OCI-LY7 (cell line): ENCODE measurements around the gene ZNF185. TPM values are rescaled to one million over a fixed set of nuclear protein-coding genes. Genes with fewer than 3 reads are reported as not detected.

Experiments
- BruUV-seq: library from RNA; stranded (reverse); fragments of 400-500 nt; replicated peaks from 2 replicates; lab custom pipeline; 2021; lab: Mats Ljungman, UMichigan
- CTCF ChIA-PET: fragments of 300-600 bp; sonication (Branson Sonifier 250); formaldehyde crosslinking; loops from one replicate; lab custom pipeline; 2022; ENCODE audit warnings: antibody characterized with exemption; ENCODE audit not compliant: unreplicated experiment; lab: Charles Lee
- POLR2A ChIA-PET: fragments of 300-600 bp; sonication (Branson Sonifier 250); formaldehyde crosslinking; loops from one replicate; lab custom pipeline; 2022; ENCODE audit warnings: antibody characterized with exemption; lab: Charles Lee
- DNase-seq: peaks from one replicate; pipeline ENCODE4 v3.0.0-alpha.2; 2015; ENCODE audit warnings: low spot score
- H2AFZ ChIP-seq: fragments of 200-600 bp; sonication (generic), shearing (Covaris generic); 2 replicates; pipeline ENCODE4 v1.6.1; 2014; ENCODE audit warnings: mild to moderate bottlenecking, antibody characterized with exemption, low read length, moderate library complexity
- H3K27ac ChIP-seq: fragments of 200-600 bp; sonication (generic); 2 replicates; pipeline ENCODE4 v1.5.1; 2014; ENCODE audit warnings: mixed run types, low read depth, mild to moderate bottlenecking, moderate library complexity, low read length, inconsistent platforms; ENCODE audit not compliant: poor library complexity, severe bottlenecking
- H3K36me3 ChIP-seq: fragments of 200-600 bp; sonication (generic); 2 replicates; pipeline ENCODE4 v1.6.1; 2014; ENCODE audit warnings: mild to moderate bottlenecking, antibody characterized with exemption, low read length, moderate library complexity, mixed read lengths; ENCODE audit not compliant: insufficient read depth
- H3K4me1 ChIP-seq: fragments of 200-600 bp; sonication (generic); 2 replicates; pipeline ENCODE4 v1.5.1; 2014; ENCODE audit warnings: mild to moderate bottlenecking, low read length; ENCODE audit not compliant: insufficient read depth, poor library complexity, severe bottlenecking
- H3K4me2 ChIP-seq: fragments of 200-600 bp; sonication (generic); 2 replicates; pipeline ENCODE4 v1.6.1; 2014; ENCODE audit warnings: mild to moderate bottlenecking, low read length
- H3K4me3 ChIP-seq: fragments of 200-600 bp; sonication (generic); 2 replicates; pipeline ENCODE4 v1.5.1; 2014; ENCODE audit warnings: mild to moderate bottlenecking, low read depth, low read length; ENCODE audit not compliant: poor library complexity, severe bottlenecking
- H3K79me2 ChIP-seq: fragments of 200-600 bp; sonication (generic); 2 replicates; pipeline ENCODE4 v1.6.1; 2016; ENCODE audit warnings: low read depth, mild to moderate bottlenecking, low read length, moderate library complexity, mixed read lengths; ENCODE audit not compliant: insufficient read depth
- H3K9me2 ChIP-seq: fragments of 200-600 bp; sonication (generic); 2 replicates; pipeline ENCODE4 v1.6.1; 2016; ENCODE audit warnings: mild to moderate bottlenecking, low read length, mixed read lengths; ENCODE audit not compliant: insufficient read depth
- H3K9me3 ChIP-seq: fragments of 200-600 bp; sonication (generic); 2 replicates; pipeline ENCODE4 v1.6.1; 2014; ENCODE audit warnings: mild to moderate bottlenecking, mixed run types, low read length, mixed read lengths
- H4K20me1 ChIP-seq: fragments of 200-600 bp; sonication (generic); 2 replicates; pipeline ENCODE4 v1.6.1; 2014; ENCODE audit warnings: mild to moderate bottlenecking, antibody characterized with exemption, low read length, moderate library complexity, mixed read lengths; ENCODE audit not compliant: insufficient read depth
- CTCF ChIP-seq: fragments of 200-600 bp; sonication (generic); conservative IDR thresholded peaks from 2 replicates; pipeline ENCODE4 v1.5.1; 2014; ENCODE audit warnings: mild to moderate bottlenecking, antibody characterized with exemption, low read length, moderate library complexity, mixed read lengths
- EZH2phosphoT487 ChIP-seq: fragments of 200-600 bp; sonication (generic); IDR thresholded peaks from 2 replicates; pipeline ENCODE4 v1.6.1; 2018; ENCODE audit warnings: low read depth, borderline replicate concordance, mild to moderate bottlenecking, mixed run types, antibody characterized with exemption, low read length, moderate library complexity, mixed read lengths
- intact Hi-C: fragments of 100-400 bp; cut with micrococcal nuclease; formaldehyde crosslinking; loops from one replicate; pipeline ENCODE4 v1.10.0; 2022; ENCODE audit not compliant: unreplicated experiment
- total RNA-seq, 2 experiments: library from RNA; depleted of rRNA in 1 of 2; stranded (reverse); fragments of >200 nt in 1 of 2; shearing (Covaris generic) in 1 of 2; gene quantifications; 2 replicates each; pipeline ENCODE4 v1.2.3, GENCODE V29; 2014 to 2022

Gene ZNF185
- total RNA-seq, 2 experiments from 2014 or later = 0.73 to 21.3 TPM

- no peak overlapping the region for H3K4me3 ChIP-seq
- H3K4me2 ChIP-seq = no peak overlapping the region
- no peak for DNase-seq
- H3K79me2 ChIP-seq = no peaks in the 10 kb centered on the region
- TF ChIP-seq EZH2phosphoT487 = no peak
- TF ChIP-seq CTCF = no peak
- H3K4me1 ChIP-seq = no peaks in the 10 kb centered on the region
- ChIA-PET CTCF (no interaction called here), POLR2A (no interaction called here)
- no peak overlapping the region for H3K27ac ChIP-seq
- no peak overlapping the region for H2AFZ ChIP-seq
- intact Hi-C loops = no loop called here
- H3K36me3 ChIP-seq = no peaks in the 10 kb centered on the region
- BruUV-seq = no TSS peak
- H3K9me3 ChIP-seq = no peaks in the 10 kb centered on the region
- no peaks in the 10 kb centered on the region for H3K9me2 ChIP-seq
- H4K20me1 ChIP-seq = no peaks in the 10 kb centered on the region
Observed at GRCh38 chrX:152893980-152894610, 3.8 kb upstream of the ZNF185 start.

- Histone ChIP-seq H3K27ac (no peak overlapping the region), H3K4me3 (no peak overlapping the region), H4K20me1 (no peaks in the 10 kb centered on the region), H3K36me3 (no peaks in the 10 kb centered on the region), H3K79me2 (no peaks in the 10 kb centered on the region), H3K9me2 (no peaks in the 10 kb centered on the region), H3K4me1 (no peaks in the 10 kb centered on the region), H3K9me3 (no peaks in the 10 kb centered on the region), H3K4me2 (no peak overlapping the region), H2AFZ (no peak overlapping the region)
- DNase-seq = no peak
- CTCF ChIA-PET = interaction anchor here (0.6 kb wide), 1 partner anchor 771 kb away, joined by 3 read pairs; no protein-coding TSS in a partner anchor
- intact Hi-C loops = no loop called here
- TF ChIP-seq EZH2phosphoT487 (no peak), CTCF (no peak)
- no TSS peak for BruUV-seq
- POLR2A ChIA-PET = no interaction called here
Observed at GRCh38 chrX:152895121-152895520, 2.7 kb upstream of the ZNF185 start.

- Histone ChIP-seq H3K4me2 (no peak overlapping the region), H4K20me1 (no peaks in the 10 kb centered on the region), H3K79me2 (no peaks in the 10 kb centered on the region), H3K9me3 (no peaks in the 10 kb centered on the region), H3K4me1 (no peaks in the 10 kb centered on the region), H3K27ac (no peak overlapping the region), H3K36me3 (no peaks in the 10 kb centered on the region), H3K9me2 (no peaks in the 10 kb centered on the region), H2AFZ (no peak overlapping the region), H3K4me3 (no peak overlapping the region)
- intact Hi-C loops = no loop called here
- TF ChIP-seq CTCF (no peak), EZH2phosphoT487 (no peak)
- ChIA-PET POLR2A (no interaction called here), CTCF (no interaction called here)
- DNase-seq = no peak
- no TSS peak for BruUV-seq
Observed at GRCh38 chrX:152895724-152896420, 2.0 kb upstream of the ZNF185 start.
